Activated CD8-positive, alpha-beta memory T cell treated with anti-CD3 and anti-CD28 coated beads, Interleukin-2, amount 50 U/mL, for 24 hours (primary cell): ENCODE results near the gene USP25.

Source experiments
- DNase-seq: peaks from one replicate; pipeline ENCODE4 v3.0.0-alpha.2; 2020; ENCODE audit errors: extremely low read depth

USP25 gene

GRCh38 chr21:15809065-15809464, 79.3 kb downstream of the USP25 start:
- no peak for DNase-seq

- no peak for DNase-seq
These were observed 80.0 kb downstream of the USP25 start for GRCh38 chr21:15809818-15810217.

GRCh38 chr21:15815285-15815684, 85.5 kb downstream of the USP25 start:
- no peak for DNase-seq

- DNase-seq: no peak
These were observed 90.5 kb downstream of the USP25 start for GRCh38 chr21:15820327-15820726.

GRCh38 chr21:15820852-15821379, 91.1 kb downstream of the USP25 start:
- DNase-seq: no peak

- DNase-seq: no peak
These were observed 93.8 kb downstream of the USP25 start for GRCh38 chr21:15823486-15824150.

GRCh38 chr21:15825700-15826099, 95.9 kb downstream of the USP25 start:
- DNase-seq: no peak

- DNase-seq: no peak
These were observed 96.5 kb downstream of the USP25 start for GRCh38 chr21:15826147-15826780.

GRCh38 chr21:15826908-15827601, 97.3 kb downstream of the USP25 start:
- no peak for DNase-seq

GRCh38 chr21:15831497-15831896, 101.7 kb downstream of the USP25 start:
- DNase-seq: no peak

- no peak for DNase-seq
These were observed 107.9 kb downstream of the USP25 start for GRCh38 chr21:15837645-15838044.

- DNase-seq: no peak
These were observed 109.2 kb downstream of the USP25 start for GRCh38 chr21:15839026-15839425.

GRCh38 chr21:15839601-15840000, 109.8 kb downstream of the USP25 start:
- DNase-seq: no peak

GRCh38 chr21:15840406-15840805, 110.6 kb downstream of the USP25 start:
- no peak for DNase-seq

- DNase-seq: no peak
These were observed 112.2 kb downstream of the USP25 start for GRCh38 chr21:15841856-15842564.

- DNase-seq: no peak
These were observed 112.7 kb downstream of the USP25 start for GRCh38 chr21:15842565-15842880.

GRCh38 chr21:15843766-15844165, 114.0 kb downstream of the USP25 start:
- no peak for DNase-seq

- no peak for DNase-seq
These were observed 119.1 kb downstream of the USP25 start for GRCh38 chr21:15848634-15849560.

- no peak for DNase-seq
These were observed 120.1 kb downstream of the USP25 start for GRCh38 chr21:15849927-15850326.

- no peak for DNase-seq
These were observed 120.9 kb downstream of the USP25 start for GRCh38 chr21:15850645-15851044.

GRCh38 chr21:15852146-15852545, 122.4 kb downstream of the USP25 start:
- no peak for DNase-seq
